ENCODE measurements around the gene MRTFB. TPM values are rescaled to one million over a fixed set of nuclear protein-coding genes. Genes with fewer than 3 reads are reported as not detected.
A peak's percentile ranks its signal among the peaks of the same experiment; 100 is the strongest.
"Not testable (repeated sequence)": the region's sequence is repeated elsewhere in the genome, so short reads cannot be mapped to it uniquely, and the experiment has no call there.

MRTFB gene
- 7.1 and 7.6 TPM in 2 replicates for total RNA-seq (2014; rRNA removed; shearing (Covaris generic))
- 11.2 and 12.3 TPM in 2 replicates for polyA plus RNA-seq (2015; cell fraction: cytosol; rRNA removed)
- polyA plus RNA-seq (2015; cell fraction: nucleus; rRNA removed): 18.2 and 22.6 TPM in 2 replicates

GRCh38 chr16:14070877-14071575, at the start of gene MRTFB:
Gene MRTFB (plus strand): TSS chr16:14071319. CDS start chr16:14140607, 69,288 bp downstream.
- DNase-seq (ENCODE audit: low read depth, low spot score): peak; percentile 64
- in situ Hi-C loops (cut with HindIII; ENCODE audit: low pct_unique_long_range_greater_than_20kb, low sequenced_read_pairs): no loop called here

- DNase-seq (ENCODE audit: low read depth, low spot score); in situ Hi-C loops (cut with HindIII; ENCODE audit: low pct_unique_long_range_greater_than_20kb, low sequenced_read_pairs): not testable (repeated sequence)
These were observed 47.6 kb upstream of the MRTFB start for GRCh38 chr16:14023526-14023925.

DNA sequence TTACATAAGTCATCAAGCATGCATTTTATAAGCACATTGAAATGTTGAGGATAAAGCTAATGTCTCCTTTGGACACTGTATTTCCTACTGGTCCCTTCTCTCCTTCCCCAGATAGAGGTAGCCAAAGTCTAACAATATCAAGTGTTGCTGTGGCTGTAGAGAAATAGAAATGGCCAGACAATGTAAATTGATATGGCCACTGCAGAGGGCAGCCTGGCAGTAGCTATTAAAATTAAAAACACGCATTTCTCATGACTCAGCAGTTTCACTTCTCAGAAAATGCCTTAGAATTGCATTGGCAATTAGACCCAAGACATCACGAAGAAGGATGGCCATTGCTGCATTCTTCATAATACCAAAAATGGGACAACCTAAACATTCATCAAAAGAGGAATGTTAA, 46.8 kb upstream of the MRTFB start:
- in situ Hi-C loops (cut with HindIII; ENCODE audit: low pct_unique_long_range_greater_than_20kb, low sequenced_read_pairs): no loop called here
- DNase-seq (ENCODE audit: low read depth, low spot score): no peak

DNA sequence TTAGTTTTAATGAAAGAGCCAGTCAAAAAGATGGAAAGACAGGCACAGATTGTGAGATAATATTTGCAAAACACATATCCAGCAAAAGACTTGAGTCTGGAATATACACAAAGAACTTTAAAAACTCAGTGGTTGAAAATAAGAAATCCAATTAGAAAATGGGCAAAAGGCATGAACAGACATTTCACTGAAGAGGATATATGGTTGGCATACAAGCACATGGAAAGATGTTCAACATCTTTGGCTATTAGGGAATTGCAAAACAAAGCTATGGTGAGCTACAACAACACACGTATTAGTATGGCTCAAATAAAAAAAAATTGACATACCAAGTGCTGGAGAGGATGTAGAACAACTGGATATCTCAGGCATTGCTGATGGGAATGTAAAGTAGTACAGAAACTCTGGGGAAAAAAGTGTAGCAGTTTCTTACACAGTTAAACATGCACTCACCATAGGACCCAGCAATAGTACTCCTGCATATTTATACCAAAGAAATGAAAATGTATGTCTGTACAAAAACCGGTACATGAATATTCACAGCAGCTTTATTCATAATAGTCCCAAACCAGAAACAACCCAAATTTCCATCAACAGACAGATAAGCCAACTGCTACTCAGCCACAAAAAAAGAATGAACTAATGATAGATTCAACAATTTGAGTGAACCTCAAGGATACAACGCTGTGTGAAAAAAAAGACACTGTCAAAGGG, 44.4 kb upstream of the MRTFB start:
- in situ Hi-C loops (cut with HindIII; ENCODE audit: low pct_unique_long_range_greater_than_20kb, low sequenced_read_pairs): no loop called here
- no peak for DNase-seq (ENCODE audit: low read depth, low spot score)

DNA sequence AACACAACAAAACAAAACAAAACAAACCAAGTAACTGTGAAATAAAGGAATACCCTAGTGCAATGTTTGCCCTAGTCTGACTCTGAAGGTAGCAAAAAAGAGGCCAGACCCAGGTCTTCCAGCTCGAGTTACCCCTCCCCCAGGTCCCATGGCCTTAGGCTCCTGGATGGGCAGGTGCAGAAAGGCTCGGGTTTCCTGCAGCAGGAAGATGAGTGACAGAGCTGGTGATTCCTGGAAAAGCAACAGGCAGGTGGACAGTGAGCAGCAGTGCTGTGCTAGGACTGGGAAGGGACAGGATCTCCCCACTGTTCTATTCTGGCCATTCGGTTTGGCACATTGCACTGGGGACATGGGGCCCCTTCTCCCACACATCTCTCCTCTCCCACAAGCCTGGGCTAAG, 42.9 kb upstream of the MRTFB start:
- in situ Hi-C loops (cut with HindIII; ENCODE audit: low pct_unique_long_range_greater_than_20kb, low sequenced_read_pairs): no loop called here

GRCh38 chr16:14029658-14030057, 41.5 kb upstream of the MRTFB start:
- in situ Hi-C loops (cut with HindIII; ENCODE audit: low pct_unique_long_range_greater_than_20kb, low sequenced_read_pairs): no loop called here

More for the DNA sequence above, 42.9 kb upstream of the MRTFB start:
- DNase-seq (ENCODE audit: low read depth, low spot score): no peak

DNA sequence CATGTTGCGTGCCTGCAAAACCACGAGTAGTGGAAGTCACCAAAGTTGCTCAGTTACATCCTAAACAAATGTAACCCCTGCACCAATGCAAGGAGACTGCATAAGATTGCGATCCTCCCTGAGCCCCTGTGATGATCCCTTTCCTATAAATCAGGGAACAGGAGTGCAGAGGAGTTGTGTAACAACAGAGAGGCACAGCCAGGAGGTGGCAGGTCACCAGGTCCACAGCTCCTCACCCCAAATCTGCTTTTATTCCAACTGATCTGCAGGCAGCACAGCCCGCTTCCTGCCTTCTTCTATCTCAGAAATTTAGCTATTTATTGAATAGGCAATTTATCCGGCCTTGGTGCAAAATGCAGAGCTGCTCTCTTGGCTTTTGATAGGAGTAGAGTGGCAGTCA, 36.0 kb upstream of the MRTFB start:
- in situ Hi-C loops (cut with HindIII; ENCODE audit: low pct_unique_long_range_greater_than_20kb, low sequenced_read_pairs): no loop called here
- no peak for DNase-seq (ENCODE audit: low read depth, low spot score)

More at GRCh38 chr16:14029658-14030057, 41.5 kb upstream of the MRTFB start:
- no peak for DNase-seq (ENCODE audit: low read depth, low spot score)

GRCh38 chr16:14036889-14037288, 34.2 kb upstream of the MRTFB start:
- in situ Hi-C loops (cut with HindIII; ENCODE audit: low pct_unique_long_range_greater_than_20kb, low sequenced_read_pairs): no loop called here
- no peak for DNase-seq (ENCODE audit: low read depth, low spot score)

- no peak for DNase-seq (ENCODE audit: low read depth, low spot score)
- in situ Hi-C loops (cut with HindIII; ENCODE audit: low pct_unique_long_range_greater_than_20kb, low sequenced_read_pairs): no loop called here
These were observed 33.2 kb upstream of the MRTFB start for GRCh38 chr16:14037960-14038359.

DNA sequence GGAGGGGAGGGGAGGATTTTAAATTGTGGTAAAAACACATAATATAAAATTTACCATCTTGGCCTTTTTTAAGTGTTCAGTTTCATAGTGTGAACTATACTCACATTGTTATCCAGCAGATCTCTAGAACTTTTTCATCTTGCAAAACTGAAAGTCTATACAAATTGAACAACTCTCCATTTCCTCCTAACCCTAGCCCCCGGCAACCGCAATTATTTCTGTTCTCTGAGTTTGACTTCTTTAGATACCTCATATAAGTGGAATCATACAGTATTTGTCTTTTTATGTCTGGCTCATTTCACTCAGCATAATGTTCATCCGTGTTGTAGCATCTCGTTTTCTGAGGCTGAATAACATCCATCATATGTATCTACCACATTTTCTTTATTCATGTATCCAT, 30.0 kb upstream of the MRTFB start:
- in situ Hi-C loops (cut with HindIII; ENCODE audit: low pct_unique_long_range_greater_than_20kb, low sequenced_read_pairs): no loop called here
- DNase-seq (ENCODE audit: low read depth, low spot score): peak; percentile 42

DNA sequence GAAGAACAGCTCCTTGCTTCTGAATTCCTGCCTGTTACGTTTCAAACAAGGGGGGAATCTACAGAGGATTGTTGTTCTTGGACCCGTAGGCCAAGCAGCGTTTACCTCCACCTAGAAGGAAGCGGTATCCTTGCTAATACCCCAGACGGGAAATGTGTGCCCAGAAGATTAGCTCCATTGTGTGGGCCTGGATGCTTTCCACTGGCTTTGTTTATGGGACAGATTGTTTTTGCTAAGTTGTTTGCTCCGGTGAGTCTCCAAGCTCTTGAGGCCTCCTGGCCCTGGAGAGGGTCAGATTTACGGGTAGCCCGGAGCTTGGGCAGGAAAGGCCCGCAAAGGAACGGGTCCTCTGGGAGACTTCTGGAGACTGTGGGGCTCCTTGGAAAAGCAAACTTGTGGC, 28.4 kb upstream of the MRTFB start:
- DNase-seq (ENCODE audit: low read depth, low spot score): no peak
- in situ Hi-C loops (cut with HindIII; ENCODE audit: low pct_unique_long_range_greater_than_20kb, low sequenced_read_pairs): no loop called here

DNA sequence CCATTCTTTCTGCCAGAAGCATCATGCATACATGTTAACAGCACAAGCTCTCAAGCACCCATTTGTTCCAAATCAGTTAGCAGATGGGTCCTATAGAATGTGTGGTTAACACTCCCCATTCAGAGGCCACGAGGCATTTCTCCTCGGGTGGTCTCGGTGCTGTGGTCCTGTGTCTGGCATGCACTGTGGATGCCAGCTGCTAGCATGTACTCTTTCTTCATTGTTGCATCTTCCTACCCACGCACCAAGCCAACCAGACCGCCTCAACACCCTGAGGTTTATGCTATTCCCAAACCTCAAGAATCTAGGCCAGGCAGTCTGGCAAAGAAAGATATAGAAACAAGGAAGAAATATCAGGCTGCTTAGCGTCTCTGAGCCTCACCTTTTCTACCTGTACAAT, 27.8 kb upstream of the MRTFB start:
- no peak for DNase-seq (ENCODE audit: low read depth, low spot score)
- in situ Hi-C loops (cut with HindIII; ENCODE audit: low pct_unique_long_range_greater_than_20kb, low sequenced_read_pairs): no loop called here

- DNase-seq (ENCODE audit: low read depth, low spot score): no peak
- in situ Hi-C loops (cut with HindIII; ENCODE audit: low pct_unique_long_range_greater_than_20kb, low sequenced_read_pairs): no loop called here
These were observed 27.3 kb upstream of the MRTFB start for GRCh38 chr16:14043793-14044192.

- in situ Hi-C loops (cut with HindIII; ENCODE audit: low pct_unique_long_range_greater_than_20kb, low sequenced_read_pairs); DNase-seq (ENCODE audit: low read depth, low spot score): not testable (repeated sequence)
These were observed 23.8 kb upstream of the MRTFB start for GRCh38 chr16:14047121-14047859.

- no peak for DNase-seq (ENCODE audit: low read depth, low spot score)
- in situ Hi-C loops (cut with HindIII; ENCODE audit: low pct_unique_long_range_greater_than_20kb, low sequenced_read_pairs): no loop called here
These were observed 20.7 kb upstream of the MRTFB start for GRCh38 chr16:14050291-14051027.

DNA sequence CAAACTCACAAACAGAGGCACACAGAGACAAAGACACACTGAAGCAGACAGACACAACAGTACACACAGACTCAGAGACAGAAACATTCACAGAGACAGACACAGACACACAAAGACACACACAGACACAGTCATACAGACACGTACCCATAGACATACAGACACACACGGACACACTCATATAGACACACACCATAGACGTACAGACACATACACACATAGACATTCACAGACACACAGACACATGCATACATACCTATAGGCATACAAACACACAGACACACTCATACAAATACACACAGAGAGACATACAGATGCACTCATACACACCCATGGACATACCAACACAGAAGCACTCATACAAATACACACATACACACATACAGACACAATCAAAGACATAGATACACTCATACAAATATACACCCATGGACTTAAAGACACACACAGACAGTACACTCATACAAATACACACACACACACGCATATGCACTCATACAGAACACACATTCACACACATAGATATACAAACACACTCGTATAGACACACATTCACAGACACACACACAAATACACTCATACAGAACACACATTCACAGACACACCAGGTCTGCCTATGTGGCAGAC, 19.9 kb upstream of the MRTFB start:
- in situ Hi-C loops (cut with HindIII; ENCODE audit: low pct_unique_long_range_greater_than_20kb, low sequenced_read_pairs): no loop called here
- no peak for DNase-seq (ENCODE audit: low read depth, low spot score)

GRCh38 chr16:14056970-14057369, 14.1 kb upstream of the MRTFB start:
- no peak for DNase-seq (ENCODE audit: low read depth, low spot score)
- in situ Hi-C loops (cut with HindIII; ENCODE audit: low pct_unique_long_range_greater_than_20kb, low sequenced_read_pairs): no loop called here

All from SK-MEL-5 (cell line).